GM10266 (cell line): ENCODE results near the gene PRKCZ.

ENCODE experiments used
- DNase-seq: peaks from one replicate; pipeline ENCODE4 v3.0.0; 2012; ENCODE audit errors: extremely low spot score
- CTCF ChIP-seq: IDR thresholded peaks from 2 replicates; pipeline ENCODE4 v1.5.1; 2012; ENCODE audit warnings: mild to moderate bottlenecking, low read depth; ENCODE audit not compliant: control insufficient read depth, insufficient read depth; ENCODE audit errors: missing control alignments

Gene PRKCZ

GRCh38 chr1:2070016-2070415, 19.8 kb downstream of the PRKCZ start:
- no peak for DNase-seq
- no peak for TF ChIP-seq CTCF

- DNase-seq = no peak
- TF ChIP-seq CTCF = no peak
Measured at GRCh38 chr1:2070800-2071530, 20.8 kb downstream of the PRKCZ start.

- no peak for DNase-seq
- no peak for TF ChIP-seq CTCF
Measured at GRCh38 chr1:2072109-2072806, 22.0 kb downstream of the PRKCZ start.

- DNase-seq = no peak
- no peak for TF ChIP-seq CTCF
Measured at GRCh38 chr1:2072891-2073290, 22.7 kb downstream of the PRKCZ start.

- no peak for DNase-seq
Measured at GRCh38 chr1:2073382-2074230, 23.4 kb downstream of the PRKCZ start.

GRCh38 chr1:2074396-2074795, 24.2 kb downstream of the PRKCZ start:
- no peak for TF ChIP-seq CTCF
- DNase-seq = no peak

More at GRCh38 chr1:2073382-2074230, 23.4 kb downstream of the PRKCZ start:
- no peak for TF ChIP-seq CTCF
